Loucy (cell line): ENCODE data around the gene ARHGDIB.

ENCODE experiments used
- EZH2phosphoT487 ChIP-seq: fragments of 200-600 bp; IDR thresholded peaks from 2 replicates; pipeline ENCODE4 v1.6.1; 2018; ENCODE audit warnings: antibody characterized with exemption, mild to moderate bottlenecking, moderate library complexity, borderline replicate concordance
- TF ChIP-seq, protein P1 (sequence below): fragments of 200-600 bp; sonication (generic); conservative IDR thresholded peaks from 2 replicates; pipeline ENCODE4 v1.5.1; 2014; ENCODE audit warnings: mild to moderate bottlenecking, antibody characterized with exemption, low read length

GRCh38 chr12:14892726-14893505 is 68.5 kb downstream of the ARHGDIB start:
- TF ChIP-seq, protein P1, sequence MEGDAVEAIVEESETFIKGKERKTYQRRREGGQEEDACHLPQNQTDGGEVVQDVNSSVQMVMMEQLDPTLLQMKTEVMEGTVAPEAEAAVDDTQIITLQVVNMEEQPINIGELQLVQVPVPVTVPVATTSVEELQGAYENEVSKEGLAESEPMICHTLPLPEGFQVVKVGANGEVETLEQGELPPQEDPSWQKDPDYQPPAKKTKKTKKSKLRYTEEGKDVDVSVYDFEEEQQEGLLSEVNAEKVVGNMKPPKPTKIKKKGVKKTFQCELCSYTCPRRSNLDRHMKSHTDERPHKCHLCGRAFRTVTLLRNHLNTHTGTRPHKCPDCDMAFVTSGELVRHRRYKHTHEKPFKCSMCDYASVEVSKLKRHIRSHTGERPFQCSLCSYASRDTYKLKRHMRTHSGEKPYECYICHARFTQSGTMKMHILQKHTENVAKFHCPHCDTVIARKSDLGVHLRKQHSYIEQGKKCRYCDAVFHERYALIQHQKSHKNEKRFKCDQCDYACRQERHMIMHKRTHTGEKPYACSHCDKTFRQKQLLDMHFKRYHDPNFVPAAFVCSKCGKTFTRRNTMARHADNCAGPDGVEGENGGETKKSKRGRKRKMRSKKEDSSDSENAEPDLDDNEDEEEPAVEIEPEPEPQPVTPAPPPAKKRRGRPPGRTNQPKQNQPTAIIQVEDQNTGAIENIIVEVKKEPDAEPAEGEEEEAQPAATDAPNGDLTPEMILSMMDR: peak; percentile 60
- TF ChIP-seq EZH2phosphoT487: no peak
